Measurements from ENCODE around the gene TMTC1. TPM values are rescaled to one million over a fixed set of nuclear protein-coding genes. Genes with fewer than 3 reads are reported as not detected.

Gene TMTC1
- total and polyA plus RNA-seq, 2 of the 8 experiments (the other 6 are each of a cell fraction or from before 2014, with no cell fraction given): 15.4 to 20.8 TPM

DNA sequence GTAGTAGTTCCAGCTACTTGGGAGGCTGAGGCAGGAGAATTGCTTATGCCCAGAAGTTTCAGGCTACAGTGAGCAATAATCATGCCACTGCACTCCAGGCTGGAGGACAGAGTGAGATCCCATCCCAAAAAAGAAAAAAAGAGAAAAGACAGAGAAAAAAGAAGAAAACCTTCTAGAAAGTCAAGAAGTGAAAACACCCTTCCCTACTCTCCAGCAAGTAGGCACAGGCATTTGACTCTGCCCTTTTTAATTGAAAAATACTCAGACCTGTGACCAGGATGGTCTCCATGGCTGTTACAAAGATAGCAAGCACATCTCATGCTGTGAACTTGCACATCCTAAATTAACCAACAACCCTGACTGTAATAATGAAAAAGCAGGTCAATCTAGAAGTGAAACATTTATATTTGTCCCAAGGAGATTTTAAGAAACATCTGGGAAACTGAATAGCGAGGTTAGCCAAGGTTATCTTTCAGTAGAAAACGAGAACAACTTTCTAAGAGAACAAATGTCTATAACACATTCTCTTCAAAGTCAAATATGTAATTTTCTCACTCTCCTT is 2.0 kb downstream of the TMTC1 start:
- FAIRE-seq (no peak), DNase-seq (ENCODE audit: low read depth in 1 of 2, low spot score in 2 of 2) (no peak)
- no peak overlapping the region for H2BK5ac ChIP-seq (ENCODE audit: low read depth, low read length)
- ChIA-PET POLR2A (ENCODE audit: partially characterized antibody) (no interaction called here), CTCF (ENCODE audit: partially characterized antibody) (no interaction called here)
- H2AK5ac ChIP-seq (ENCODE audit: low read depth, low read length): no peak overlapping the region
- no peak overlapping the region for H3K23ac ChIP-seq (ENCODE audit: insufficient read length)
- H4K20me1 ChIP-seq (replicated peaks in 1 of 2; ENCODE audit: control insufficient read depth in 1 of 2, insufficient read depth in 2 of 2, low read length in 2 of 2): peaks cover 0 to 4% of the 10 kb centered on the region in 2 experiments
- no peak overlapping the region for H4K8ac ChIP-seq (ENCODE audit: extremely low read depth, insufficient read depth, low read length)
- peaks cover 4% of the 10 kb centered on the region; the same call in 1 of the 2 replicates for H3K79me1 ChIP-seq (ENCODE audit: low read depth, low read length)
- H2BK20ac ChIP-seq (ENCODE audit: low read length): no peak overlapping the region
- no peak overlapping the region for H2BK15ac ChIP-seq (ENCODE audit: low read length)
- WGBS, 2 experiments (ENCODE audit: extremely low coverage in 1 of 2, insufficient coverage in 1 of 2, insufficient read length in 1 of 2, insufficient replicate concordance in 2 of 2, low coverage in 1 of 2, low lambda C conversion rate in 2 of 2, missing lambda C conversion rate in 1 of 2): 79% methylated on average over 2 of the region's 2 CpGs; no CpG with 5 or more reads in 1 of the 2 experiments
- H3K23me2 ChIP-seq (ENCODE audit: low read depth, low read length): peaks cover 8% of the 10 kb centered on the region; the same call in 1 of the 2 replicates
- H4K5ac ChIP-seq (ENCODE audit: insufficient read length, low read depth, low read length): no peak overlapping the region
- peaks cover 0 to 3% (median 0%) of the 10 kb centered on the region in 4 experiments; a peak in 1 of 8 replicates for H3K36me3 ChIP-seq (ENCODE audit: control insufficient read depth in 2 of 4, insufficient read depth in 4 of 4, low read length in 3 of 4)
- H3K4ac ChIP-seq (replicated peaks; ENCODE audit: insufficient read length, low read depth, low read length): no peak overlapping the region
- H3K79me2 ChIP-seq (ENCODE audit: control insufficient read depth in 1 of 2, insufficient read depth in 2 of 2, low read length in 2 of 2): peaks cover 4 to 58% of the 10 kb centered on the region in 2 experiments
- H3K14ac ChIP-seq (ENCODE audit: insufficient read length): no peak overlapping the region
- peaks cover 0 to 2% (median 0%) of the 10 kb centered on the region in 4 experiments; a peak in 2 of 7 replicates for H3K27me3 ChIP-seq (replicated peaks in 1 of 4; ENCODE audit: control insufficient read depth in 3 of 4, extremely low read depth in 1 of 4, insufficient read depth in 3 of 4, low read length in 3 of 4)
- no peak overlapping the region for H2BK120ac ChIP-seq (replicated peaks; ENCODE audit: low read depth, low read length)
- H3K9ac ChIP-seq (replicated peaks in 1 of 4; ENCODE audit: extremely low read depth in 1 of 4, low read depth in 3 of 4, low read length in 3 of 4): no peak overlapping the region
- H3K4me1 ChIP-seq (replicated peaks in 1 of 4; ENCODE audit: control insufficient read depth in 3 of 4, insufficient read depth in 4 of 4, low read length in 3 of 4): peaks cover 0 to 11% (median 1%) of the 10 kb centered on the region in 4 experiments; a peak in 2 of 7 replicates
- no peak overlapping the region for H3K56ac ChIP-seq (replicated peaks; ENCODE audit: insufficient read length, low read depth, low read length)
- peaks cover 3 to 8% of the 10 kb centered on the region in 2 experiments for H3K9me3 ChIP-seq (ENCODE audit: insufficient read depth in 2 of 2, low read depth in 1 of 2, low read length in 1 of 2)
- H3K4me3 ChIP-seq (ENCODE audit: extremely low read depth in 1 of 4, insufficient read depth in 2 of 4, low read depth in 3 of 4, low read length in 4 of 4): peak overlapping the region; percentile 47 to 87 (median 81); a peak in 6 of 8 replicates
- no peak overlapping the region for H2BK12ac ChIP-seq (ENCODE audit: low read depth, low read length)
- no peak overlapping the region for H3K27ac ChIP-seq (ENCODE audit: low read depth, low read length)
- peak overlapping the region; percentile 80 to 98 for H3K4me2 ChIP-seq (ENCODE audit: insufficient read depth in 1 of 2, low read depth in 2 of 2, low read length in 2 of 2)
- H2AFZ ChIP-seq (ENCODE audit: low read length): no peak overlapping the region
- H4K91ac ChIP-seq (replicated peaks; ENCODE audit: insufficient read length, low read length): no peak overlapping the region
- TF ChIP-seq EZH2 (IDR thresholded peaks at IDR 0.05; ENCODE audit: low read depth, low read length, severe bottlenecking): no peak
- no peak for TF ChIP-seq SP2 (IDR thresholded peaks at IDR 0.05; ENCODE audit: low read length)
- TF ChIP-seq RNF2 (IDR thresholded peaks at IDR 0.05; ENCODE audit: borderline replicate concordance, low read depth, low read length, missing control alignments, poor library complexity, severe bottlenecking): no peak
- no peak for TF ChIP-seq SP4 (IDR thresholded peaks at IDR 0.05; ENCODE audit: low read length)
- no peak for TF ChIP-seq TAF7 (optimal IDR thresholded peaks at IDR 0.05; ENCODE audit: borderline replicate concordance, low read depth, low read length)
- TF ChIP-seq POLR2A (IDR thresholded peaks at IDR 0.05; ENCODE audit: control extremely low read depth in 1 of 2, low read depth in 2 of 2, low read length in 2 of 2): no peak
- no peak for TF ChIP-seq CTBP2 (IDR thresholded peaks at IDR 0.05; ENCODE audit: borderline replicate concordance, insufficient read depth, insufficient read length, low read length)
- TF ChIP-seq CHD1 (IDR thresholded peaks at IDR 0.05; ENCODE audit: low read depth, low read length): no peak
- no peak for TF ChIP-seq TBP (IDR thresholded peaks at IDR 0.05; ENCODE audit: low read depth, low read length)
- H3K18ac ChIP-seq (ENCODE audit: extremely low read depth, low read length): no peak overlapping the region
